GM19328 (cell line): Measurements from ENCODE around the gene COL9A2.
"Not testable (repeated sequence)": the region's sequence is repeated elsewhere in the genome, so short reads cannot be mapped to it uniquely, and the experiment has no call there.

Experiments used
- ATAC-seq: cut with Tn5 transposase; IDR thresholded peaks from one replicate; pipeline ENCODE4 v1.9.1; 2021; ENCODE audit warnings: mild to moderate bottlenecking, moderate library complexity; ENCODE audit not compliant: unreplicated experiment

Gene COL9A2

DNA sequence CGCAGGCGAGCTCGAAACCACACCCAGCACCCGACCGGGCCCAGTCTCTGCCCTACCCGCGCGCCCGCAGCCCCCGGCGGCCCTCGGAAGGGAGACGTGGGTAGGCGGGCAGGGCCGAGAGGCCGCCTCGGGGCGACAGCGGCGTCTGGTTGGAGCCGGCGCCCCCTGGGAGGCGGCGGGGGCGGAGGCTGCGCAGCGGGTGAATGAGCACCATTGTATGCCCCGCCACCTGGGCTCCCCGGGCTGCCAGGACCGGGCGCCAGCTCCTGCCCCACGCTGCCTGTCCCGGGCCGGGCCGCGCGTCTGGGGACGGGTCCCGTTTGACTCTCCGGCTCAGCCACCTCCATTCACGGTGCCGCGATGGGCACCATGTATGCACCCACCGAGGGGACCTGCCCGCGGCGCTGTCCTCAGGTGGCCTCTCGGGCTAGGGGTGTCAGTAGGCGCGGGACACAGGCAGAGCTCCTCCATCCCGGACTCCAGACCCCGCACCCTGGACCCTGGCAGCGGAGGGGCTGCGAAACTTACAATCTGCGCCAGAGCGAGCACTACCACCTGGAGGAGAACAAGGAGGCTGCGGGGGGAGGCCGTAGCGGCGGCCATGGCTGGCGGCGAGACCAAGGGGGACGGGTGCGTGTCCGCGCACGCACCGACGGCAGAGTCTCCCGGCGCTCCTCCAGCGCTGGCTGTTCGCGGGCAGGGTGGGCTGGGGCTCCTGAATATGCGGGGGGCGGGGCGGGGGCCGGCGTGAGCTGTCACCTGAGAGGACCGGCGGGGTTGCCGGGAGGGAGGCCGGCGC lies at the start of gene COL9A2:
TSS of gene COL9A2 (minus strand) at position 692 of the 799 bp plus-strand sequence. CDS start at position 603, 89 bp downstream.
- ATAC-seq = no peak

DNA sequence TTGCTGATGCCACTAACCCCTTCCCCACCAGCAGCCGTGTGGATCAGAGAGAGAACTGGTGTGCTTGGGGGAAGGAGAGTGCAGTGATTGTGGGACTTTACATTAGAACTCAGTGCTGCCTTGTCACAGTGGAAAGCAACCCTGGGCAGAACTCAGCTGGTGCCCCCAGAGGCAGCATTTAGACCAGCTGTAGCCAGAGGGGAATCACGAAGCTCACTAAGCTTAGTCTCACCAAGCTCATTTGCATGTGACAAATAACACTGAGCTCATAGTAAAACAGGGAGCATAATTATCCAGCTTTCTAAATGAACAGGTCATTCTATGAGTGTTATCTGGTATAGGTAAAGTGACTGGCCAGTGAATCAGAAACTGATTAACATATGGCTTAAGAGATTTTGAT lies 46.6 kb upstream of the COL9A2 start:
- ATAC-seq = no peak

DNA sequence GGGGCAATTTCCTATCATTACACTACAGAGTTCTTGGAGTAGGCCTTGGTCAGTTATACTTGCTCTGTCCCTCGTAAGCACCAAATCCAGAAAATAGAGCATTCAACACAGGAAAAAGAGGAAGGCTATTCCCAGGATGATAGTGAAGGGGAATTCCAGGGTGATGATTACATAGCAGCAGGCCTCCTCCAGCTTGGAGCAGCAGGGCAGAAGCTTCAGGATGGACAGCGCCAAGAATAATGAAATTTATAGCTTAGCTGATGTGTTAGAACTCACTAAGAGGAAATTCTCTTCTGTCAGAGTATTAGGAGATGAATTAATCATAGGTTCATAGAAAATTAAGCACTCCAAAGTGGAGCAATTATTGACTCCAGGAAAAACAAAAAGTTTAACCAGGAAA lies 45.6 kb upstream of the COL9A2 start:
- no peak for ATAC-seq

DNA sequence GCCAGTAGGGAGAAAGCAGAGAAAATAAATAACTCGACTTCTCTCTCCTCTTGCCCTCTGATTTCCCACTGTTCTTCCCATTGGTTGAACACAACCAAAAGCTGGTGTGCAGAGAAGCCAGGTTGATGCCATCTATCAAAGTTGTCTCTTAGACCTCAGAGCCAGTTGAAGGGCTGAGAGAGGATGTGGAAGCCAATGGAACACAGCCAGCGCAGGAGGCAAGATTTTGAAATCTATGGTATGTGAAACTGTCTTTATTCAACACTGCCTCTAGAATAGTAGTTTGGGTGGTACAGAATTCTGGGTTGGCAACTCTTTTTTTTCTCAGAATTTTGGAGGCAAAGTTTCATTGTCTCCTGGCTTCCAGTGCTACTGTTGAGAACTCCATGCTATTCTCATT lies 45.1 kb upstream of the COL9A2 start:
- no peak for ATAC-seq

DNA sequence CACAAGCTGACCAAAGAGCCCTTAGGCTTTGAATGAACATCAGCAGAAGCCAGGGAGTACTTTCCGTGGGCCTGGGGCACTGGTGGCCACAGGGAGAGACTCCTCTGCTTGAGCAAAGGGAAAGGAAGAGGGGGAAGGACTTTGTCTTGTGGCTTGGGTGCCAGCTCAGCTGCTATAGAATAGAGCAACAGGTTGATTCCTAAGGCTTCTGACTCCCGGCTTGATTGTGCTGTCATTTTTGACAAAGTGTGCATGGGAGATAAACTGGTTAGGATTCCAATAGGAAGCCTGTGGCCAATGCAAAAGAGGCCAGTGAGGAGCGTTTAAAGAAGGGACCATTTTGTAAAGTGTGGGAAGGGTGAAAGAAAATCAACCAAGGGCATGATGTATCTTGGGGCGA lies 44.6 kb upstream of the COL9A2 start:
- no peak for ATAC-seq

DNA sequence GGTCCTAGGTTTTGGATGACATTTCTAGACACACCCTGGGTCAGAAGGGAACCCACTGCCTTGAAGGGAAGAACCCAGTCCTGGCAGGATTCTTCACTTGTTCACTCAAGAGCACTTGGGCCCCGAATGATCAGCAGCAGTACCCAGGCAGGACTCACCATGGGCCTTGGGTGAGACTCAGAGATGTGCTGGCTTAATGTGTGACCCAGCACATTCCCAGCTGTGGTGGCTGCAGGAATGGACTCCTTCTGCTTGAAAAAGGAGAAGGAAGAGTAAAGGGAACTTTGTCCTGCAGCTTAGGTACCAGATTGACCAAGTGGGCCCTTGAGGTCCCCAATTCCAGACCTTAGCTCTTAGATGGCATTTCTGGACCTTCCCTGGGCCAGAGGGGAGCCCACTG lies 44.1 kb upstream of the COL9A2 start:
- no peak for ATAC-seq

DNA sequence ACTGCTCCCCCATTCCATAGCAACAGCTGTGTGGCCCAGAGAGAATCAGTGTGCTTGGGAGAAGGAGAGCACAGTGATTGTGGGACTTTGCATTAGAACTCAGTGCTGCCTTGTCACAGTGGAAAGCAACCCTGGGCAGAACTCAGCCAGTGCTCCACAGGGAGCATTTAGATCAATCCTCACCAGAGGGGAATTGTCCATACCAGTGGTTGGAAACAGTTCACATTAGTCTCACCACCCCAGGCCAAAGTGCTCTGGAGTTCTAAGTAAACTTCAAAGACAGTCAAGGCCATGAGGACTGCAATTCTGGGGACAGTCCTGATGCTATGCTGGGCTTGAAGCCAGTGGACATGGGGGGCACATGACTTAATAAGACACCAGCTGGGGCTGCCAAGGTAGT lies 43.5 kb upstream of the COL9A2 start:
- ATAC-seq = no peak

DNA sequence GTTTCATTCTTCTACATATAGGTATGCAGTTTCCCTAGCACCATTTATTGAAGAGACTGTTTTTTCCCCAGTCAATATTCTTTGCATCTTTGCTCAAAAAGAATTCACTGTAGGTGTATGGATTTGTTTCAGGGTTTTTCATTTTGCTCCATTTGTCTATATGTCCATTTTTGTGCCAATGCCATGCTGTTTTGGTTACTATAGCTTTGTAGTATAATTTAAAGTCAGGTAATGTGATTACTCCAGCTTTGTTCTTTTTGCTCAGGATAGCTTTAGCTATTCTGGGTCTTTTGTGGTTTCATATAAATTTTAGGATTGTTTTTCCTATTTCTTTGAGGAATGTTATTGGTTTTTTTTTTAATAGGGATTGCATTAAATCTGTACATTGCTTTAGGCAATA lies 40.5 kb upstream of the COL9A2 start:
- ATAC-seq = no peak

DNA sequence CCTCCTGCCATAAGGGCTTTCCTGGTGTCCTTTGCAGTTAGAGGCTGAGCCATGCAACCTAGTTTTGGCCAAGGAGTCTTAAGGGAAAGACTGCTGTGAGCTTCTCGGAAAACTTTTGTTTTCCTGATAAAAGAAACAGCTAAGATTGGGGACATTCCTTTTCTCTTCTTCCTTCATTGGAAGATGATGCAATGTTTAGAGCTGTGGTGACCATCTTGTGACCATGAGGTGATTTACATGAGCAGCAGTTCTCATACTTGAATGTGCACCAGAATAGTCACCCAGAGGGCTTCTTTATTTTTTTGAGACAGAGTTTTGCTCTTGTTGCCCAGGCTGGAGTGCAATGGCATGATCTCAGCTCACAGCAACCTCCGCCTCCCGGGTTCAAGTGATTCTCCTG lies 36.0 kb upstream of the COL9A2 start:
- no peak for ATAC-seq

DNA sequence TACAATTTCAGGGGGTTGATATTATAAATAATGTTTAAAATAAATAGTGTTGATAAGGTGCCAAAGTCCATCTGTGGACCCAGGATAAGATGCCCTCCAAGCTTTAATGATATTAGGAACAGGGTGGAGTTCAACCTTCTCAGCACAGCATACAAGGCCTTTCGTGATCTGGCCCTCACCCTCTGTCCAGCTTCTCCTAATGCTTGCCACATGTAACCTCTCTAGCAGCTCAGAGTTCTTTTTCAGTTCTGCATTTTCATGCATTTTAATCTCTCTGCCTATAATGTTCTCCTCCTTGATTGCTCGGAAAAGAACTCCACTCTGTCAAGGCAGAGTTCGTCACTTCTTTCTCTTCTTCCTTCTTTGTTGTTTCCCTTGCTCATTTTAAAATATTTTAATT lies 35.0 kb upstream of the COL9A2 start:
- ATAC-seq = no peak

DNA sequence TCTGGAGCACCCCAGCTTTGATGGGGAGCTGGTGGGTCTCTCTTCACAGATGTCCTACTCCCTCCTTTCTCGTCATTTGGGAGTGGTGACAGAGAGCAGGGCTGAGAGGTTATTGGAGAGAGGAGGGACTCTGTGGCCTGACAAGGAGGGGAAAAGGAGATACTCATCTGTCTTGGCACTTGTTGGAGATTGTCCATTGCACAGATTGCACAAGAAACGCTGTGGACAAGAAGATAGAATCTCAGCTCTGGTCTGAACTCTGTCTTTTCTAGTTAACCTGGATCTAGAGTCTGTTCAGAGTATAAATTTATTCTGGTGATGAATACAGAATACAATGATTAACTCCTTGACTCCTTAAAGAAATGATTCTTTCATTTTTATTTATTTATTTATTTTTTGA lies 34.0 kb upstream of the COL9A2 start:
- ATAC-seq = no peak

DNA sequence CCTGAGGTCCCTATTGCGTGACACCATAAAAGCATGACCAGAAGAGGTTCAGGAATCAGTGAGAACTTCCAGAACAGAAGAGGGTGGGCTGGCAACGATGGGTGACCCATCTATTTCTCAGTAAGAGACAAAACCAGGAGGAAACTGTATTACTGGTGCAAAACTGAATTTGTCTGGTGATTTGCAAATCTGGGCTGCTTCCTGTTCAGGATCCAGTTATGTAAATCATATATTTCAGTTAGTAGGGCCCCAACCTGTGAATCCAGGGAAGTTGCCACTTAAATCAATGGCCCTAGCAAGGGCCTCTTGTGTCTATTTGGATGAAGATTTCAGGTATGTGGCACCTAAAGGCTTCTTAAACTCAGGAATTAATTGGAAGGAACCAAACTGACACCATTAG lies 33.3 kb upstream of the COL9A2 start:
- no peak for ATAC-seq

DNA sequence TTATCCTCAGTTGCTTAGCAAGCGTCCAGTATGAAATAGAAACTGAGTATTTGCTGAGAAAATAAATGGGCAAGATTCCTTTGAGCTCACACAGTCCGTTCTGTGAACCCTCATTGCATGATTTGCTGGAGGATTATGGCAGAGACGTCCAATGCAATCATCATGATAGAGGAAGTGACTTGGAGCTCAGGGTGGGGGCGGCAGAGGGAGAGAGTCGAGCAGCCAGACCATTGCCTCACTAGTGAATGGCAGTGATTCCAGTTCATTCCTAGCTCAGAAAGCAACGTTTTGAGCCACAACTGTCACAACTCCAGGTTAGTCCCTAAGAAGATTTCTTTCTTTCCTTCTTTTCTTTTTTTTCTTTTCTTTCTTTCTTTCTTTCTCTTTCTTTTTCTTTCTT lies 27.5 kb upstream of the COL9A2 start:
- no peak for ATAC-seq

DNA sequence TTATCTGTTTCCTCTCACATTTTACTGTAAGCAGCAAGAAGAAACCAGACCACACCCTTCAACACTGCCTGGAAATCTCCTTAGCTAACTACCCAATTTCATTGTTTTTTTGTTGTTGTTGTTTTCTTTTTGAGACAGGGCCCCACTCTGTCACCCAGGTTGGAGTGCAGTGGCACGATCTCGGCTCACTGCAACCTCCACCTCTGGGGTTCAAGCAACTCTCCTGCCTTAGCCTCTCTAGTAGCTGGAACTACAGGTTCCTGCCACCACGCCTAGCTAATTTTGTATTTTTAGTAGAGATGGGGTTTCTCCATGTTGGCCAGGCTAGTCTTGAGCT lies 25.3 kb upstream of the COL9A2 start:
- ATAC-seq = not testable (repeated sequence)

DNA sequence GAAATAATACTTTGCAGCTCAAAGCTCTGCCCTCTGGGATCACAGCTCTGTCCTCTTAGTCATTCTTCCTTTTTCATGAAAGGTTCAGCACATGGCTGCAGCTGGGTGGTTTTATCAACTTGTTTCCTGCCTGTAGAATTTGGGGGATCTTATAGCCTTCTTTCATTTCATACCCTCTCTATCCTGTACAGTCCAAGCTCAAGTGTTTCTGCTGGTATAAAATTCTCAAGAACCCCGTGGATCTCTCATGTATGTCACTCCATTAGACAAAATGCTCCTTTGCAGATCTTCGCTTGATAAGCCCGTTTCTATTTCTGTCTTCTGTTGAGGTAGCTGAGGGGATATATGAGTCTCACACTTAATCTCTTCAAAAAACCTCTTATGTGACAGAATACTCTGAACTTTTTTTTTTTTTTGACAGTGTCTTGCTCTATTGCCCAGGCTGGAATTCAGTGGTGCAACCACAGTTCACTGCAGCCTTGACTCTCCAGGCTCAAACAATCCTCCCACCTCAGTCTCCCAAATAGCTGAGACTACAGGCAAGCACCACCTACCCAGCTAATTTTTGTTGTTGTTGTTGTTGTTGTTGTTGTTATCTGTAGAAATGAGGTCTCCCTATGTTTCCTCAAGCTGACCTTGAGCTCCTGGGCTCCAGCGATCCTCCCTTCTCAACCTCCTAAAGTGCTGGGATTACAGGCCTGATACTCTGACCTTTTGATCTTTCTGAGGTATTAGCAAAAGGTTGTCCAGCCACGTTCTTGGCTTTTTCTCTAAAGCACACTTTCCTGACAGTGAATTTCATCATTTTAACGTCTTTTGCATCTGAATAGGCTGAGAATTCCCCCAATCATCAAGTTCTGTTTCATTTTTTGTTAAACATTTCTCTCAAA lies 24.6 kb upstream of the COL9A2 start:
- no peak for ATAC-seq

DNA sequence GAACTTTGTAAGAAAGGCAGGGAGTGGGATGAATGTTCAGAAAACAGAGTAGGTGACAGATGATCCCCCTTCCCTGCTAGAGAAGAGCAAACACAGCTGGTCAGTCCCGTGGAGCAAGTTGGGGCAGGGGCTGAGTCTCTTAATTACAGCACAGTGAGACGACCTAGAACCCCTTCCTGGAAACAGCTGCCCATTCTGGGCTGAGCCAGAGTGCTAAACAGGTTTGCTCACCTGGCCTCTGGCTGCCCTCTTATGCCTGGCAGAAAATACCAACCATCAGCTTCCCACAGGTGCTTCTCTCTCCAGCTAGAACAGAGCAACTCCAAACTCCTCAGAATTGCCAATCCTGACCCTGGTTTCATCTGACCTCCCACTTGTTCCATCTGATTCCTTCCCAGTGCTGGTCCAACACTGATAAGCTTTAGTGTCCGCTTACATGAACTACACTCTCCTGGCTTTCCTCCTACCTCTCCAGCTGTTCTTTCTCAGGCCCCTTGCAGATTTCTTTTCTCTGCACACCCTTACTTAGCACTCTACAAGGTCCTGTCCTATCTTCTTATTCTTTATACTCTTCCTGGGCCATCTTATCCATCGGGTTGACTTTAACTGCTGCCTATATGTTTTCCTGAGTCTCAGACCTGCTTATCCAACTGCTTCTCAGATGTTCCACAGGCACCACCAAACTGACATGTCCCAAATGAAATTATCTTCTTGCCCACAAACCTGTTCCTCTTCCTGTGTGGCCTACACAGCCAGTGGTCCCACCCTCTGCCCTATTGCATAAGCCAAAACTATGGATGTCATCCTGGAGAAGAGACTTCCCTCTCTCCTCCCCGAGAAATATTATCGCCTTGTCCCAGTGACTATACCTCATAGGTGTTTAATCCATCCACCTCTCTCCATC lies 22.6 kb upstream of the COL9A2 start:
- no peak for ATAC-seq

DNA sequence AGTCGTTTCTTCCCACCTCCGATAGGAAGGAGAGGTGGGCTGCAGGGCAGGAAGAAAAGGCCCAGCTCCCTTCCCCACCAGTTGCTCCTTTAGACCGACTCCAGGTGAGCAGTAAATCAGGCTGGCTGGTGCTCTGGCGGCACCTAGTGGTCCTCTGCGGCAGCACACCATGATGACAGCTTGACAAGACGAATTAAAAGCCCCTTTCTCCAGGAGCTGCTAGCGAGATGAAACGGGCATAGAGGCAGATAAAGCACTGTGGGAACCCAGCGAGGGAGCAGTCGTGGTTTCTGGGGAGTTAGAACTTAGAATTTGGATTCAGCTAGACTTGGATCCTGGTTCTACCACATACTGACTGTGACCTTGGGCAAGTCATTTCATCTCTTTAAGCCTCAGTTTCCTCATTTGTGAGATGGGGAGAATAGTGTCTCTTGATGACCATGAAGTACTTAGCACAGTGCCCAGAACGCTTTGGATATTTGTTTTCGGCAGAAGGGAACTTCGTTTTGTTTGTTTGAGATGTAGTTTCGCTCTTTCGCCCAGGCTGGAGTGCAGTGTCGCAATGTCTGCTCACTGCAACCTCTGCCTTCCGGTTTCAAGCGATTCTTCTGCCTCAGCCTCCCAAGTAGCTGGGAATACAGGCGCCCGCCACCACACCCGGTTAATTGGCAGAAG lies 21.8 kb upstream of the COL9A2 start:
- ATAC-seq = no peak

DNA sequence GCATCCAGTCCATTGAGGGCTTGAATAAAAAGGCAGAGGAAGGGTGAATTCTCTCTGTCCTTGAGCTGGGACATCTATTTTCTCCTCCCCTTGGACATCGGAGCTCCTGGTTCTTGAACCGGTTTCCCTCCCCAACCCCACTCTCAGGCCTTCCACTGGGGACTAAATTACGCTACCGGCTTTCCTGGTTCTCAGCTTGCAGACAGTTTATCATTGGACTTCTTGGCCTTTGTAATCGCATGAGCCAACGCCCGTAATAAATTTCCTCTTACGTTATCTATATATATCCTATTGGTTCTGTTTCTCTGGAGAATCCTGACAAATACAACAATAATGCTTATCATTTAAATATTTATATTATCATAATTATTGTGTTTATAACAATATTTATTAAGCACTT lies 20.4 kb upstream of the COL9A2 start:
- ATAC-seq = no peak

DNA sequence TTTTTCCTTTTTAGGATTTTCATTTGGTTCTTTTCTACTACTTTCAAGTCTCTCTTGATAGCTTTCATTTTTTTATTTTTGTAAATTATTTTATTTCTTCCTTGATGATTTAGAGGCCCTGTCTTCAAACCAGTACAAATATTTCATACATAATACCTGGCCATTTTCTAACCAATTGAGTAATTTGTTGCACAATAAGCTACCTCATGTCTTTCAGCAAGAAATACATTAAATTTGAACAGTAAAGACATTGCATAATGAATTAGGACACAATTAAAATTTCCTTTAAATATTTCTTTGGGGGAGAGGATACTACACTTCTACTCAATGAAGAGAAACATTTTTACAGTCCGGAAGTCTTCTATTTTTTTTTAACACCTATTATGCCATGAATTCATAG lies 15.6 kb upstream of the COL9A2 start:
- ATAC-seq = no peak

DNA sequence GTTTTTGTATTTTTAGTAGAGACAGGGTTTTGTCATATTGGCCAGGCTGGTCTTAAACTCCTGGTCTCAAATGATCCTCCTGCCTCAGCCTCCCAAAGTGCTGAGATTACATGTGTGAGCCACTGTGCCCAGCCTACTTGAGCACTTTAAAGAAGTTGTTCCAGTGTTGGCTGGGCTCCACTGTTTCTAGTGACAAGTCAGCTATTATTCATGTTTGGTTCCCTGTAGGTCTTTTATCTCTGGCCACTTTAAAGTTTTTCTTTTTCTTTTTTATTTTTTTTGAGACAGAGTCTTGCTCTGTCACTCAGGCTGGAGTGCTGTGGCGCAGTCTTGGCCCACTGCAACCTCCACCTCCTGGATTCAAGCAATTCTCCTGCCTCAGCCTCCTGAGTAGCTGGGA lies 14.3 kb upstream of the COL9A2 start:
- not testable (repeated sequence) for ATAC-seq
